H1 (cell line): ENCODE results near the gene ESYT1.

ENCODE experiments used
- ASH2L ChIP-seq: fragments of 200-600, 300-600 bp; sonication (generic); IDR thresholded peaks from one replicate; pipeline ENCODE4 v1.7.1; 2017; ENCODE audit warnings: low read length
- CREB1 ChIP-seq: IDR thresholded peaks from 2 replicates; pipeline ENCODE4 v1.6.1; 2012; ENCODE audit warnings: inconsistent platforms
- FOSL1 ChIP-seq: IDR thresholded peaks from 2 replicates; pipeline ENCODE4 v1.6.1; 2011; ENCODE audit warnings: mild to moderate bottlenecking, low read depth, low read length, moderate library complexity; ENCODE audit not compliant: insufficient read depth
- JUN ChIP-seq: IDR thresholded peaks from 2 replicates; pipeline ENCODE4 v1.6.1; 2011; ENCODE audit warnings: low read depth, mild to moderate bottlenecking, improper control_type of control experiment, low read length
- JUND ChIP-seq: IDR thresholded peaks from 2 replicates; pipeline ENCODE4 v1.6.1; 2011; ENCODE audit warnings: mild to moderate bottlenecking, improper control_type of control experiment, low read length
- MAFK ChIP-seq: IDR thresholded peaks from 2 replicates; pipeline ENCODE4 v1.6.1; 2012; ENCODE audit warnings: low read depth, mild to moderate bottlenecking, improper control_type of control experiment, low read length
- POLR2A ChIP-seq, 2 experiments: IDR thresholded peaks; 1 replicate in 1 of 2; 2 replicates in 1 of 2; pipeline ENCODE4 v1.6.1; 2011; ENCODE audit warnings: low read depth in 2 of 2, low read length in 2 of 2, mild to moderate bottlenecking in 2 of 2; ENCODE audit errors: control extremely low read depth in 1 of 2
- POLR2AphosphoS5 ChIP-seq: IDR thresholded peaks from 2 replicates; pipeline ENCODE4 v1.6.1; 2011; ENCODE audit warnings: low read depth, low read length
- RFX5 ChIP-seq: IDR thresholded peaks from 2 replicates; pipeline ENCODE4 v1.6.1; 2011; ENCODE audit warnings: low read depth, low read length, improper control_type of control experiment, borderline replicate concordance
- TAF1 ChIP-seq: IDR thresholded peaks from 2 replicates; pipeline ENCODE4 v1.6.1; 2011; ENCODE audit warnings: mild to moderate bottlenecking, low read depth, low read length
- TF ChIP-seq, protein P1 (sequence below), 3 experiments: IDR thresholded peaks; 1 replicate in 2 of 3; 2 replicates in 1 of 3; pipeline versions ENCODE4 v1.5.1 to v1.6.1; 2011; ENCODE audit warnings: low read length in 3 of 3, mild to moderate bottlenecking in 3 of 3, inconsistent platforms in 2 of 3, low read depth in 1 of 3, moderate library complexity in 1 of 3; ENCODE audit not compliant: insufficient read depth in 1 of 3; ENCODE audit errors: control extremely low read depth in 1 of 3
- TF ChIP-seq, protein P2 (sequence below): IDR thresholded peaks from 2 replicates; pipeline ENCODE4 v1.6.1; 2012; ENCODE audit warnings: inconsistent platforms
- TF ChIP-seq, protein P3 (sequence below): IDR thresholded peaks from 2 replicates; pipeline ENCODE4 v1.6.1; 2011; ENCODE audit warnings: low read depth, mild to moderate bottlenecking, low read length; ENCODE audit not compliant: insufficient read depth

DNA sequence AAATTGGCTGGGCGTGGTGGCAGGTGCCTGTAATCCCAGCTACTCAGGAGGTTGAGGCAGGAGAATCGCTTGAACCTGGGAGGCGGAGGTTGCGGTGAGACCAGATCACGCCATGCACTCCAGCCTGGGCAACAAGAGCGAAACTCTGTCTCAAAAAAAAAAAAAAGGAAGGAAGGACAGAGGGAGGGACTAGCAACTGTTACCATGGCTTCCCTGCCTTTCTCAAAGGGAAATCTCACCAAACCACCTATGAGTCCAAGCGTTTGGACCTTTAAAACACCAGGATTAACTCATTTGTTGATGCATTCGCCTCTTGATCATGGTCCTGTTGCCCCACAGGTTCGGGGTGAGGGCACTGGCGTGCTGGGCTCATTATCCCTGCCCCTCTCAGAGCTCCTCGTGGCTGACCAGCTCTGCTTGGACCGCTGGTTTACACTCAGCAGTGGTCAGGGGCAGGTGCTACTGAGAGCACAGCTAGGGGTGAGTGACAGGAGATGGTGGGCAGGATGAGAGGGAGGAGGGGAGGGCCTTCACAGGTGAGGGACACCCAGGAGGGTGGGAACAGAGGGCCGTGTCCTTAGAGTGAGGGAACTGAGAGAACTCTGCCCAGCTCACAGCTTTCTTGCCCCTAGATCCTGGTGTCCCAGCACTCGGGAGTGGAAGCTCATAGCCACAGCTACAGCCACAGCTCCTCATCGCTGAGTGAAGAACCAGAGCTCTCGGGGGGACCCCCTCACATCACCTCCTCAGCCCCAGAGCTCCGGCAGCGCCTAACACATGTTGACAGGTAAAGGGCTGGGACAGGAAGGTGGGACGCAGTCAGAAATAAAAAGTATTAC lies 14.1 kb downstream of the ESYT1 start:
- TF ChIP-seq, protein P1, sequence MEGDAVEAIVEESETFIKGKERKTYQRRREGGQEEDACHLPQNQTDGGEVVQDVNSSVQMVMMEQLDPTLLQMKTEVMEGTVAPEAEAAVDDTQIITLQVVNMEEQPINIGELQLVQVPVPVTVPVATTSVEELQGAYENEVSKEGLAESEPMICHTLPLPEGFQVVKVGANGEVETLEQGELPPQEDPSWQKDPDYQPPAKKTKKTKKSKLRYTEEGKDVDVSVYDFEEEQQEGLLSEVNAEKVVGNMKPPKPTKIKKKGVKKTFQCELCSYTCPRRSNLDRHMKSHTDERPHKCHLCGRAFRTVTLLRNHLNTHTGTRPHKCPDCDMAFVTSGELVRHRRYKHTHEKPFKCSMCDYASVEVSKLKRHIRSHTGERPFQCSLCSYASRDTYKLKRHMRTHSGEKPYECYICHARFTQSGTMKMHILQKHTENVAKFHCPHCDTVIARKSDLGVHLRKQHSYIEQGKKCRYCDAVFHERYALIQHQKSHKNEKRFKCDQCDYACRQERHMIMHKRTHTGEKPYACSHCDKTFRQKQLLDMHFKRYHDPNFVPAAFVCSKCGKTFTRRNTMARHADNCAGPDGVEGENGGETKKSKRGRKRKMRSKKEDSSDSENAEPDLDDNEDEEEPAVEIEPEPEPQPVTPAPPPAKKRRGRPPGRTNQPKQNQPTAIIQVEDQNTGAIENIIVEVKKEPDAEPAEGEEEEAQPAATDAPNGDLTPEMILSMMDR (IDR thresholded peaks at IDR 0.05; ENCODE audit: control extremely low read depth in 1 of 3, insufficient read depth in 1 of 3, low read depth in 1 of 3, low read length in 3 of 3), result no peak
- no peak for TF ChIP-seq TAF1
- no peak; a peak in 1 of 3 replicates for TF ChIP-seq POLR2A (IDR thresholded peaks at IDR 0.05; ENCODE audit: control extremely low read depth in 1 of 2, low read depth in 2 of 2, low read length in 2 of 2)
- TF ChIP-seq JUND, result no peak
- TF ChIP-seq, protein P2, sequence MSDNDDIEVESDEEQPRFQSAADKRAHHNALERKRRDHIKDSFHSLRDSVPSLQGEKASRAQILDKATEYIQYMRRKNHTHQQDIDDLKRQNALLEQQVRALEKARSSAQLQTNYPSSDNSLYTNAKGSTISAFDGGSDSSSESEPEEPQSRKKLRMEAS, result no peak
- TF ChIP-seq CREB1, result no peak
- TF ChIP-seq RFX5, result no peak
- no peak for TF ChIP-seq POLR2AphosphoS5
- TF ChIP-seq MAFK, result no peak
- TF ChIP-seq ASH2L, result no peak
- TF ChIP-seq, protein P3, sequence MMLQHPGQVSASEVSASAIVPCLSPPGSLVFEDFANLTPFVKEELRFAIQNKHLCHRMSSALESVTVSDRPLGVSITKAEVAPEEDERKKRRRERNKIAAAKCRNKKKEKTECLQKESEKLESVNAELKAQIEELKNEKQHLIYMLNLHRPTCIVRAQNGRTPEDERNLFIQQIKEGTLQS, result no peak
- no peak for TF ChIP-seq FOSL1
- TF ChIP-seq JUN, result no peak
